Subcutaneous adipose tissue (tissue), 4 donors: ENCODE data around the gene CCSER2. TPM values are rescaled to one million over a fixed set of nuclear protein-coding genes. Genes with fewer than 3 reads are reported as not detected.

Experiments used
- CTCF ChIP-seq: fragments of 450-650 bp; IDR thresholded peaks from one replicate; pipeline ENCODE4 v1.5.1; 2016; ENCODE audit warnings: low read depth, mild to moderate bottlenecking, control low read depth, antibody characterized with exemption, moderate library complexity
- total RNA-seq, 4 donors: library from RNA; depleted of rRNA; stranded (reverse); fragments of >200 nt; gene quantifications; one replicate each; pipeline ENCODE4 v1.1.0, GENCODE V29; 2016

CCSER2 gene
- total RNA-seq, 4 donors from 2014 or later, result 43.7 to 63.9 (median 58.1) TPM

GRCh38 chr10:84317174-84317573 lies 11.2 kb upstream of the CCSER2 start:
- TF ChIP-seq CTCF, result no peak

GRCh38 chr10:84321902-84322301 lies 6.5 kb upstream of the CCSER2 start:
- no peak for TF ChIP-seq CTCF

- TF ChIP-seq CTCF, result no peak
Observed at GRCh38 chr10:84329196-84329611, 815 bp downstream of the CCSER2 start.

GRCh38 chr10:84329986-84330651 lies 1.7 kb downstream of the CCSER2 start:
- no peak for TF ChIP-seq CTCF

- no peak for TF ChIP-seq CTCF
Observed at GRCh38 chr10:84331091-84331490, 2.7 kb downstream of the CCSER2 start.

GRCh38 chr10:84333864-84334451 lies 5.6 kb downstream of the CCSER2 start:
- TF ChIP-seq CTCF, result no peak

- no peak for TF ChIP-seq CTCF
Observed at GRCh38 chr10:84334811-84335210, 6.4 kb downstream of the CCSER2 start.
